Measurements from ENCODE around the gene DLX6.

Gene DLX6

GRCh38 chr7:97005183-97006054 is at the start of gene DLX6:
DLX6 (plus strand) TSS chr7:97005553; CDS start chr7:97005978, 425 bp downstream.
- DNase-seq (ENCODE audit: low spot score), result peak; percentile 48

GRCh38 chr7:96959135-96959534 is 46.2 kb upstream of the DLX6 start:
- no peak for DNase-seq (ENCODE audit: low spot score)

- DNase-seq (ENCODE audit: low spot score), result no peak
These were observed 43.0 kb upstream of the DLX6 start for GRCh38 chr7:96962221-96962885.

- no peak for DNase-seq (ENCODE audit: low spot score)
These were observed 36.4 kb upstream of the DLX6 start for GRCh38 chr7:96968981-96969380.

- DNase-seq (ENCODE audit: low spot score), result no peak
These were observed 34.6 kb upstream of the DLX6 start for GRCh38 chr7:96970739-96971138.

- DNase-seq (ENCODE audit: low spot score), result no peak
These were observed 31.4 kb upstream of the DLX6 start for GRCh38 chr7:96973986-96974385.

GRCh38 chr7:96976106-96976505 is 29.2 kb upstream of the DLX6 start:
- DNase-seq (ENCODE audit: low spot score), result no peak

- no peak for DNase-seq (ENCODE audit: low spot score)
These were observed 27.9 kb upstream of the DLX6 start for GRCh38 chr7:96977445-96977844.

- no peak for DNase-seq (ENCODE audit: low spot score)
These were observed 25.6 kb upstream of the DLX6 start for GRCh38 chr7:96979551-96980276.

- no peak for DNase-seq (ENCODE audit: low spot score)
These were observed 22.8 kb upstream of the DLX6 start for GRCh38 chr7:96982586-96982985.

GRCh38 chr7:96985992-96986391 is 19.4 kb upstream of the DLX6 start:
- DNase-seq (ENCODE audit: low spot score), result no peak

- DNase-seq (ENCODE audit: low spot score), result no peak
These were observed 18.5 kb upstream of the DLX6 start for GRCh38 chr7:96986901-96987300.

- no peak for DNase-seq (ENCODE audit: low spot score)
These were observed 17.6 kb upstream of the DLX6 start for GRCh38 chr7:96987719-96988118.

- DNase-seq (ENCODE audit: low spot score), result no peak
These were observed 16.0 kb upstream of the DLX6 start for GRCh38 chr7:96989241-96989858.

GRCh38 chr7:96989859-96990317 is 15.5 kb upstream of the DLX6 start:
- no peak for DNase-seq (ENCODE audit: low spot score)

GRCh38 chr7:96991546-96992191 is 13.7 kb upstream of the DLX6 start:
- no peak for DNase-seq (ENCODE audit: low spot score)

GRCh38 chr7:96992192-96993005 is 13.0 kb upstream of the DLX6 start:
- no peak for DNase-seq (ENCODE audit: low spot score)

- DNase-seq (ENCODE audit: low spot score), result no peak
These were observed 12.1 kb upstream of the DLX6 start for GRCh38 chr7:96993094-96993865.

GRCh38 chr7:96993980-96994379 is 11.4 kb upstream of the DLX6 start:
- no peak for DNase-seq (ENCODE audit: low spot score)
